GM04504 (cell line): ENCODE measurements around the gene TCF19.
"Not testable (repeated sequence)": the region's sequence is repeated elsewhere in the genome, so short reads cannot be mapped to it uniquely, and the experiment has no call there.

Experiments used
- DNase-seq: peaks from one replicate; pipeline ENCODE4 v3.0.0-alpha.2; 2012; ENCODE audit warnings: low read depth

TCF19 gene

GRCh38 chr6:31162463-31163165, 4.2 kb downstream of the TCF19 start:
- DNase-seq, result no peak

- no peak for DNase-seq
These were observed 5.5 kb downstream of the TCF19 start for GRCh38 chr6:31163922-31164321.

GRCh38 chr6:31164475-31165063, 6.2 kb downstream of the TCF19 start:
- DNase-seq, result not testable (repeated sequence)

GRCh38 chr6:31165064-31165832, 6.9 kb downstream of the TCF19 start:
- not testable (repeated sequence) for DNase-seq

- no peak for DNase-seq
These were observed 7.6 kb downstream of the TCF19 start for GRCh38 chr6:31165986-31166385.

GRCh38 chr6:31168606-31169005, 10.2 kb downstream of the TCF19 start:
- no peak for DNase-seq

- no peak for DNase-seq
These were observed 10.9 kb downstream of the TCF19 start for GRCh38 chr6:31169123-31169857.

- DNase-seq, result not testable (repeated sequence)
These were observed 11.6 kb downstream of the TCF19 start for GRCh38 chr6:31169858-31170599.

DNA sequence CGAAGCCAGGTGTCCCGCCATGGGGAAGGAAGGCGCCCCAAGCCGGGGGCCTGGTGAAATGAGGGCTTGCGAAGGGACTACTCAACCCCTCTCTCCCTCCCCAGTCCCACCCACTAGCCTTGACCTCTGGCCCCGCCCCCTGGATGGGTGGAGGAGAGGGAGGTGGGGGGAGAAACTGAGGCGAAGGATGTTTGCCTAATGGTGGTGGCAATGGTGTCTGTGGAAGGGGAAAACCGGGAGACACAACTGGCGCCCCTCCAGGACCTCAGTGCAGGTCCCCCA, 12.2 kb downstream of the TCF19 start, which contains the start of gene POU5F1:
TSS of gene POU5F1 (minus strand) at position 83 of the 282 bp plus-strand sequence. CDS start at position 21, 62 bp downstream.
- no peak for DNase-seq

DNA sequence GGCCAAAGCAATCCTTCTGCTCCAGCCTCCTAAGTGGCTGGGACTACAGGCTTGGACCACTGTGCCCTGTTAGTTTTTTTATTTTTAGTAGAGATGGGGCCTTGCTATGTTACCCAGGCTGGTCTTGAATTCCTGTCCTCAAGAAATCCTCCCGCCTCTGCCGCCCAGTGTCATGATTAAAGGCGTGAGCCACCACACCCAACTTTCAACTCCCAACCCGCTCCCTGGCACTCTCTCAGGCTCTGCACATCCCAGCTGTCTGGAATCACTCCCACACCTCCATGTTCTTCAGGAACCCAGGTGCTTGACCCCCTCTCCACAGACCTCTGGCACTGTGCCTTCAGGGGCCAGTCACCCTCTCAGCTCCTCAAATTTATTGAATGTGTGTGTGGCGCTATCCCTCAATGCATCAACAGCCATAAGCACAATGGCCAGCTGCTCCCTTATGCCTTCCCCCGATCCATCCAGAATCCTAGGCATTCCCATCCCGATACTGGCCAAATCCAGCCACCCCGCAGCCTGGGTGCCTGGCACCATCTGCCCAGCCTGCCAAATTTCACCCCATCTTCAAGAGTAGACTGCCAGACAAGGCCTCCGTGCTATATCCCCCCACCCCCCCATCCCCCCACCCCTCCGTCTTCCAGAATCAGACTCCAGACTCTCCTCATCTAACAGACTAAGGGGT, 12.7 kb downstream of the TCF19 start:
- DNase-seq, result no peak

GRCh38 chr6:31171931-31172905, 13.8 kb downstream of the TCF19 start:
- DNase-seq, result no peak

- no peak for DNase-seq
These were observed 14.6 kb downstream of the TCF19 start for GRCh38 chr6:31172973-31173384.

GRCh38 chr6:31173406-31173805, 15.0 kb downstream of the TCF19 start:
- DNase-seq, result no peak

DNA sequence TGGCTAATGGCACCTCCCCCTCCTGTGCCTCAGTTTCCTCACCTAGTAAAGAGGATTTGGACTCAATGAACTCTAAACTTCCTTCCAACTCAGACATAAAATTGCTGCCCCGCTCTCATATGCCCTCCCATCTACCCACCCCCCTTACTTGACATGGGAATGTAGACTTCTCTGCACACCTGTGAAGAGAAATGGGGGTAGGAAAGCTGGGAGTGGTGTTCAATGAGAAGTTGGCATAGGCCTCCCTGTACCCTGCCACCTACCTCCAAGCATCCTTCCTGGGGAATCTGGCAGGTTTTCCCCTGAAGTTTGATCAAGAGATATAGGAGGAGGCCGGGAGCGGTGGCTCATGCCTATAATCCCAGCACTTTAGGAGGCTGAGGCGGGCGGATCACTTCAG, 16.0 kb downstream of the TCF19 start:
- no peak for DNase-seq

DNA sequence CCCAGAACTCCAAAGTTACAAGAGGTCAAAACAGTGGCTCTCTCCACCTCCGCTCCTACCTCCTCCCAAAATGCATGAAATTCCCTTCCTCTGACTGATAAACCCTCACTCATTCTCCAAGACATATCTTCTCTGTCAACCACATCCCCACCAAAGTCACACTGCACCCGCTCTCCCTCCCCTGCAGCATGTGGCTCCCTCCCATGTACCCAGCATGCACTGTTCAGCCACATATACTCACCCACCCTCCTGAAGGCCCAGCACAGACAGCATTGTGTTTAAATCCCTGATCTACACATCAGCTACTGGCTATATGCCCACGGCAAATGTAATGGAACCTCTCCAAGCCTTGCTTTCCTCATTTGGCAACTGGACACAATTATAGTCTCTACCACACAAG, 17.6 kb downstream of the TCF19 start:
- DNase-seq, result peak; percentile 35

- no peak for DNase-seq
These were observed 20.0 kb downstream of the TCF19 start for GRCh38 chr6:31178143-31179041.

GRCh38 chr6:31179042-31179386, 20.6 kb downstream of the TCF19 start:
- no peak for DNase-seq

DNA sequence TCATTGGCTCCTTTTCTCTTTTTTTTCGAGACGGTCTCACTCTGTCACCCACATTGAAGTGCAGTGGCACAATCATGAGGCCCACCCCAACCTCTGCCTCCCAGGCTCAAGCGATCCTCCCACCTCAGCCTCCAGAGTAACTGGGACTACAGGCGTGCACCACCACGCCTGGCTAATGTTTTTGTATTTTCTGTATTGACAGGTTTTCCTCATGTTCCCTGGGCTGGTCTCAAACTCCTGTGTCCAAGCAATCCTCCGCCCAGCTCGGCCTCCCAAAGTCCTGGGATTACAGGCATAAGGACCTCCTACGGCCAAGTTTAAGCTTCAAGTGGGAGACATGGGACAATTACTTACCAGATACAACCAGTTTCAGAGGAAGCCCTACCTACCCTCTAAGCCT, 21.5 kb downstream of the TCF19 start:
- no peak for DNase-seq

- peak; percentile 48 for DNase-seq
These were observed 22.1 kb downstream of the TCF19 start for GRCh38 chr6:31180500-31180899.
